NCI-H1105 treated with DMSO at 0.1 percent for 48 hours (cell line): ENCODE measurements around the gene NKAIN4.

Experiments
- DNase-seq: peaks from one replicate; lab custom pipeline; 2025; lab: John Stamatoyannopoulos, UW

NKAIN4 gene

DNA sequence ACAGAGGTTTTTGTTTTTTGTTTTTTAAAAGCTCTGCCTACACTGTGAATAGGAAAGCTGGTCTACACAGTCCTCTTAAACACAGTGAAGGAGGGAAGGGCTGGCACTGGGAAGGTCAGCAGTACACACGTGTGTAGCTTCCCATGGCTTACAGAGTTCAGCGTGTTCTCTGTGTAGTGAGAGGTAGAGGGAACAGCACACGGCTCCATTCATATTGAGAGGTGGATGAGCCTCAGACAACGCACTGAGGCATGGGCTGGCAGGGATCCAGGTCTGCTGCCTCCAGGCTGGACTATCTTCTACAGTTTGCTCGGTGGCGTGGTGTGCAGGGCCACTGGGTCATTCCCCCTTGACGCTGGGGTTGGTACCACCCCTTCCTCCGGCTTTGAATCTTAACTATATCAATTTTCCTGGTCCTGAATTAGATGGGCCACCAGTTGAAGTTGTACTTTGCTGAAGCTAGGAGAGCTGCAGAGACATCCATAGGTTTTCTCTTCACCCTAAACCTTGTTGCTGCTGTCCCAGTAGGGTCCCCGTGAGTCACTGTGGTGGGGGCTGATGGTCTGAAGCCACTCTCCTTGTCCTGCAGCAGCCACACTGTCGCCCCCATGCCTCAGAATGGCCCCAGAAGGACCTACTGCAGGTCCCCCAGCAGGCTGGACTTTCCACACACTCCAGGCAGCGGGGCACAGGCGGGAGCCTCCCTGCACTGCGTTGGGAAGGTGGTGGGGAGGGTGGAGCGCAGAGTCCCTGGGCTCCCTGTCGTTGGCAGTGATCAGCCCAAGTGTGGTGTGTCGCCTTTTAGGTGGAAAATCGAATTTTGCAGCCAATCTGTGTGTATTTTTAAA, 20.3 kb upstream of the NKAIN4 start:
- no peak for DNase-seq

DNA sequence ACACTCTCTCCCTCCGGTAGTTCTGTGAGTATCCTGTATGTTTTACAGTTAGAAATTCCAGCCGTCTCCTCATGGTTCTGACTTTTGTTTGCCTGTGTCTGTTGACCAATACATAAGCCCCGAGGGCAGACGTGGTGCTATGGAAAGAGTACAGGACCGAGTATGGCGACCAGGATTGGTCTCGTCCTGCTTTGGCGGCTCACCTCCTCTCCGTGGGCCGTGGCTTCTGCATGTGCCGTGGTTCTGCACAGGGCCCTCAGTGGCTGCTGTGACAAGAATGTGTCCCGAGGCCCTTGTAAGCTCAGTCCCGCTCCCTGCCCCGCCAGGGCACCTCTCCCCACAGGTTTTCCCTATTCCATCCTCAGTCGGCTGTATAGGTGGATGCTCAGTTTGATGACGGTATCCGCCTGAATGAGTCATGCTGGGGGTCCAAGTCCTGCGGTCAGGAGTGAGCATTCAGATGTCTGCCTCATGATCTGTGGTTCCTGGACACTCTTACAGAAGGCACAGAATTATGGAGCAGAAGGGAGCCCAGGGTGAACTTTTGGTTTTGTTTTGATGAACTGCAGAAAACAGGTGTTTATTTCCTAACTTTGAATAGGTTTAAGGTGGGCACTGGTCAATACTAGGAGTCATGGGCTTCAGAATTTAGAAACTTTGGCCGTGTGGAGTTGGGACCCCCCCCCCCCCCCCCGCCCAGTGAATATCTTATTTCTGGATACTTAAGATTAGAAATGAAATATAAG, 19.5 kb upstream of the NKAIN4 start:
- DNase-seq = no peak

- DNase-seq = no peak
These were observed 18.9 kb upstream of the NKAIN4 start for GRCh38 chr20:63273059-63273579.

DNA sequence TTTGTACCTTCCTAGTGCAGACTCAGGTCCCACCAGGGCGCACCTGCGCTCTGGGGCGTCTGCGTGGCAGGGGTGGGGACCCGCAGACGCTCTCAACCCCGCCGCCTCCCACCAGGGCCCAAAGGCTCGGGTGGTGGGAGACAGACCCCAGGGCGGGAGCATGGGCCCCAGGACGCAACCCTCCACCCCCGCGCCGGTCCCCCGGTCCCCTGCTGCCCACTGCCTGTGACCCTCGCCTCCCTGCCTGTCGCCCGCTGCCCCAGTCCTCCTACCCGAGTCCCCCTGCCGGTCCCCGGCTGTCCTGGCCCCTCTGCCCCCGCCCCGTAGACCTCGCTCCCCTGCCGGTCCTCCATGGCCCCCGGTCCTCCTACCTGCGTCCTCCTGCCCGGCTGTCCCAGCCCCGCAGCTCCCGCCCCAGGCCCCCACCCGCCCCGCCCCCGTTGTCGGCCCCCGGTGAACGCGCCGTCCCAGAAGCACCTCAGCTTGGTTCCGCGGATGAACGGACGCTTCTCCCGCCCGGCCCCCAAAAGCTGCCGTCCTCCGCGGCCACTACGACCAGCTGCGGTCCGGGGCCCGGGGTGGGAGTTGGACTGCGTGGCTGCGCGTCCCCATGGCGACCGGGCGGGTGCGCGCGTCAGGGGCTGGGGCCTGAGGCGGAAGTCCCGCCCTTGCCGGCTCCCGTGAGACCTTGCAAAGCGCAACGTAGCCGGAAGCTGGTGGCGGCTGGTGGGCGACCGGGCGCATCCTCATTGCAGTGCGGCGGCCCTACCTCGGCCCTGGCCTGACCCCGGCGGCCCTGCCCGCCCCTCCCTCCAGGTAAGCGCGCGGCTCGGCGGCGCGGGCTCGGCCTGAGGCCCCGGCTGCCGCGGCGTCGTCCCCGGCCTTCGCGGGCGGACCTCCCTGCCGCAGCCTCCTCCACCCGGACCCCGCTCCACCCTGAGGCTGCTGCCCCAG, 18.1 kb upstream of the NKAIN4 start, which contains the start of gene ARFGAP1:
TSS of gene ARFGAP1 (plus strand) at position 709 of the 954 bp plus-strand sequence. CDS start 2,768 bp downstream, outside the sequence.
- peak; percentile 83 for DNase-seq

DNA sequence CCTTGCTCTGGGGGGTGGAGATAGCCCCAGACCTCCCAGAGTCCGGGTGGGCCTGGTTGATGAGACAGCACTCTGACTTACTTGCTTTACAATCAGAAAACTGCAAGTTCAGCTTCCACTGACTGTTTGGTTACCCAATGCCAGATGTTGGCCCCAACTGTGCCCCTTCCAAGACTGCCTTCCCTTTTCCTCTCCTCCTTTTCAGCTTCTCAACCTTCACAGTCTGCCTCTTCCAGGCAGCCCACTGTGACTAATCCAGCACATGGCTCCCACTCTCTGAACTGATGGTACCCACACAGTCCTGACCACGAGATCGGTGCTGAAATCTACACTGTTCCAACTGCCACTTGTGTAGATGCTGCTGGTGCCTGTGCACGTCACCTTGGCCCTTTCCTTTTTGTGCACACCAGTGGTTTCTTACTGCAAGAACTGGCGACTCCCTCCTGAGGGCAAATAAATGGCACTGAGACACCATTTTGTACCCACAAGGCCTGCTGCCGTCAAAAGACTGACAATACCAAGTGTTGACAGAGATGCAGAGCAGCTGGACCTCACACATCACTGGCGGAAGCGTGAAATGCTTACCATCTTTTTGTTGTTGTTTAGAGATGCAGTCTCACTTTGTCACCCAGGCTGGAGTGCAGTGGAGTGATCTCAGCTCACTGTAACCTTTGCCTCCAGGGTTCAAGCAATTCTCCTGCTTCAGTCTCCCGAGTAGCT, 16.5 kb upstream of the NKAIN4 start:
- no peak for DNase-seq

DNA sequence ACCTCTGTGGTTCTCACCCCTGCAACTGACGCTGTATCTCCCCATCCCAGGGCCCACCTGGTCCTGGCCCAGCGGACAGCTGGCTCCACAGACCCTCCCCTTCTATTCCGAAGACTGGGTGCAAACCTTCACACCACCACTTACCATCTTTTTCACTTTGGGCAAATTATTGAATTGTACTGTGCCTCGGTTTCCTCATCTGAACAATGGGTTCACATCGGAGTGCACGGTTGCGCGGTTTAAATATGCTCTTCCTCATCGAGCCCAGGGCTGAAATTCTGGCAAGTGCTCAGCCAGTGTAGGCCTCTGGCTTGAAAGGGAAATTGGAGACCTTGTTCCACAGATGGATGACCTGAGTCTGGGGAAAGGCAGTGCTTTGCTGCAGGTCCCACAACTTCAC, 15.5 kb upstream of the NKAIN4 start:
- DNase-seq = no peak

DNA sequence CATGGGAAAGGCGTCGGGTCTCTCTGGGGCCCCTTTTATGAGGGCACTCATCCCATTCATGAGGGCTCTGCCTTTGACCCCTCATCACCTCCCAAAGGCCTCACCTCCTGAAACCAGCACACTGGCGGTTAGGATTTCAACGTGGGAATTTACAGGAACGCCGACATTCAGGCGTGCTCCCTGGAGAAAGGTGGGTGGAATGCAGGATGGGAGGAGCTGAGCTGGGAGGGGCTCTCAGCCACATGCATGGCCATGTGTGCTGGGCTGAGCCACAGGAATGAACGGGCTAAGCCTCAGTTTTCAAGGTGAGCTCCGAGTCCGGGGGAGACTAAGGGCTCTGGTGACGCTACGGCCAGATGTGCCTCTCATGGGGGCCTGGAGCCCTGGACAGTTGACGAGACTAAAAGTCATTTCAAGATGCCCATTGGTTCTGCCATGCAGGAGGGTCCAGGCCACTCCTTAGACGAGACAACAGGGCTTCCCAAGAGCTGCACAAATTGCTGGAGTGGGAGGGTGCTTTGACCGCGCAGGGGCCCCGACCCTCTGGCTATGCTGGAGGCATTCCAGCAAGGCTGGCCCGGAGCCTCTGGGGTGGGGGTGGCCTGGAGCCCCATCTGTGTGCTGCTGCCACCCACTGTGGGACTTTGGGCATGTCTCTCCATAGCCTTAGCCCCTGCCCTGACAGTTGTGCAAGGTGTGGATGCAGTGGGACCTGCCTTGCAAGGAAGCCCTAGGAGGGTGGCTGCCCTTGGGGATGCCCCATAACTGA, 14.6 kb upstream of the NKAIN4 start:
- DNase-seq = no peak

DNA sequence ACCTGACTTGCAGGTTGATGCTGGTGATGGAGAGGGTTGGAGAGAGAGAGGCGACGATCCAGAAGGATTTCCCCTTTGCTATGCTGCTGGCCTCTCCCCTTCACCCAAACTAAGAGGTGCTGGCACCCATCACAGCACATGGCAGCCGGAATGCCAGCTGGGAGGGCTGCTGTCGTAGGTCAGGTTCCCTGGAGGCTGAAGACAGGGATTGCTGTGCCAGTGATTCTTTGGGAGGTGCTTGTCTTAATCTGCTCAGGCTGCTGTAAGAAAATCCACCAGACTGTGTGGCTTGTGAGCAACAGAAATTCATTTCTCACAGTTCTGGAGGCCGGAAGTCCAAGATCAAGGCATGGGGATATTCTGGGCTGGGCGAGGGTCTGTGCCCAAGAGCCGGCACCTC, 14.0 kb upstream of the NKAIN4 start:
- no peak for DNase-seq

- DNase-seq = no peak
These were observed 13.4 kb upstream of the NKAIN4 start for GRCh38 chr20:63267691-63268090.

- DNase-seq = no peak
These were observed 11.7 kb upstream of the NKAIN4 start for GRCh38 chr20:63265891-63266515.

DNA sequence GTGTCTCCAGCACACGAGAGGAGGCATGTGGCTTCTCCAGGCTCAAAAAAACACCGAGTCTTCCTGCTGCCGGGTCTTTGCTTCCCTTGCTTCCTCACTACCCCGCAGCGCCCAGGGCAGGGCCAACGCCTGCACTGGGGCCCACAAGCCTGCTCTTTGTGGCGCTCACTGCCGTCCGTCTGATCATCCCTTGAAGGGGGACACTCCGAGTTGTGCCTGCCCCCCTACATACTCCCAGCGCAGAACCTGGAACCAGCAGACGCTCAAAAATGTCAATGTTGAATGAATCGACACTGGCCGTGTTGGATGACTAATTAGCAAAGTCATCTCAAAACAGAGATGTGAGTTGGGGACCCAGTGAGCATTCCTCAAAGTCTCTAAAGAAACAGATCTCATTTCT, 10.3 kb upstream of the NKAIN4 start:
- no peak for DNase-seq

DNA sequence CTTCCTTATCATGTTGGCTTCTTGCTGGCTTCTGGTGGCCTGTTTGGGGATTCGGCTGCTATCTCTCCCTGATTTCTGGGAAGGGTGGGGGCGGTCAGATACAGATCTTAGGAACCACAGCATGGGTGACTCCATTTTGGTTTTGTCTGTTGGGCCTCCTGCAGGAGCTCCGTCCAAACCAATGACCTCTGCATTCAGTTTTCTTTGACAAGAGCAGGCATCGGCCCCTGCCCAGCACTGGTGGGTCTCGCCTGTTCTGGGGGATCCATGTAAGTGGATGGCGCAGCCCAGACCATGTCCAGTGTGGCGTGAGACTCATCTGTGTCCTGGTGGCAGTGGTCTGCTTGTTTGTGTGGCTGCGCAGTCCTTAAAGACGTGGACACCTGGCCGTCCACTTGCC, 9.7 kb upstream of the NKAIN4 start:
- DNase-seq = no peak

DNA sequence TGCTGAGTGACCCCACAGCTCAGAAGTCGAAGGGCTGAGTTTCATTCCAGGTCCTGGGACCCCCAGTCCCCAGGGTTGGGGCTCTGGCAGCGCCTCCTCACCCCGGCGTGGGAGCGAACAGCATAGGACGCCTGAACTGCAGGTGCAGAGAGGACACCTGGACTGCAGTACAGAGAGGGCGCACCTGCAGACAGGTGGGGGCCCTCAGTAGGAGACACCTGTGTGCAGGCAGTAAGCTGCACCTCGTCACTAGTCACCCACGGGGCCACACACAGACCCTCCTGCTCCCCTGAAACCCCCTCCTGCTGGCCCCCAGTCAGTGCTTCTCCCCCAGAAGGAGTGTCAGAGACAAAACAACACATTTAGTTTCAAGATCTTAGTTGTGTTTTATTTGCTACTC, 8.6 kb upstream of the NKAIN4 start:
- no peak for DNase-seq

- no peak for DNase-seq
These were observed 7.7 kb upstream of the NKAIN4 start for GRCh38 chr20:63261795-63262528.

DNA sequence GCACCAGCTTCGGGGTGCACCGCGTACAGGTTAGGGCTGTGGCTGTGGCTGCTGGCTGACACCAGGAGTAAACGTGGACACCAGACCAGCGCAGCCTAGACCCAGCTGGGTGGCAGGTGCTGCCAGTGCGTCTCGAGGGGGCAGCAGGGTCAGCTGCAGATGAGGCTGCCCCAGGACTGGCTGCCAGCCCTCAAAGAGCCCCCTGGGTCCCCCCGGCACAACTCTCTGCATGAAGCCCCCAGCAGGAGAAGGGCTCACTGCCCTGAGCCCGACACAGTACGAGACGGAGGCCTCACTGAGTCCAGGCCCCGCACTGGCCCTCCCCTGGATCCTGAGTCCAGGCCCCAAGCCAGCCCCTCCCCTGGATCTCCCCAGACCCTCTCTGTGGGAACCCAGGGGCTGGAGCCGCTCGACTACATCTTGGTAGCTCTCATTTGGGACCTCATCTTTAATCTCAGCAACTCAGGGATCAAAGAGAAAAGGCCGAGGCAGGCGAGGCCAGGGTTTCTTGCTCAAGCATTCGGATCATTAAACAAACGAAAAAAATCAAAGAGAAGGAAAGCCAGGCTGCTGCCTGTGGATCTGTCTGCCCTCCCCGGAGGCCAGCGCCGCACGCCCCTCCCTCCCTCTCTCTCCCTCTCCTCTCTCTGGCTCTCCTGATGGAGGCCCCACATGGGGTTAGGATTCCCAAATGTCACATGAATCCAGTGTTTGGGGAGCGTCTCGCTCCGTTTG, 7.0 kb upstream of the NKAIN4 start:
- DNase-seq = no peak

DNA sequence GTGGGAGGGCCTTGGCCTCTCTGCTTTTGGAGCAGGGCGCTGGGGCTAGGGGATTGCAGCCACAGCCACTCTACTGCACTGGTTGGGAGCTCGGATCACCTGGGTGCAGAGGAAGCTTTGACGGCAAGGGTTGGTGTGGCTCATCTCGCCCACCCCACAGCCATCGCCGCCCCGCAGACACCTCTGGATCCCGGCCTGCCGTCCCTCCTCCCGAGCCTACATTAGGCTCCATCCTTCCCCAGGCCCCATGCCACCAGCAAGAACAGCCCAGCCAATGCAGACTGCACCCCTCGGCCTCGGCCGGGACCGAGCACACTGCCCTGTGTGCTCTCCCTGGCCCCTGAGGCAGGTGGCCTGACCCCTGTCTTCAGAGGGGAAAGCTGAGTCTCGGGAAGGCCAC, 6.3 kb upstream of the NKAIN4 start:
- no peak for DNase-seq

DNA sequence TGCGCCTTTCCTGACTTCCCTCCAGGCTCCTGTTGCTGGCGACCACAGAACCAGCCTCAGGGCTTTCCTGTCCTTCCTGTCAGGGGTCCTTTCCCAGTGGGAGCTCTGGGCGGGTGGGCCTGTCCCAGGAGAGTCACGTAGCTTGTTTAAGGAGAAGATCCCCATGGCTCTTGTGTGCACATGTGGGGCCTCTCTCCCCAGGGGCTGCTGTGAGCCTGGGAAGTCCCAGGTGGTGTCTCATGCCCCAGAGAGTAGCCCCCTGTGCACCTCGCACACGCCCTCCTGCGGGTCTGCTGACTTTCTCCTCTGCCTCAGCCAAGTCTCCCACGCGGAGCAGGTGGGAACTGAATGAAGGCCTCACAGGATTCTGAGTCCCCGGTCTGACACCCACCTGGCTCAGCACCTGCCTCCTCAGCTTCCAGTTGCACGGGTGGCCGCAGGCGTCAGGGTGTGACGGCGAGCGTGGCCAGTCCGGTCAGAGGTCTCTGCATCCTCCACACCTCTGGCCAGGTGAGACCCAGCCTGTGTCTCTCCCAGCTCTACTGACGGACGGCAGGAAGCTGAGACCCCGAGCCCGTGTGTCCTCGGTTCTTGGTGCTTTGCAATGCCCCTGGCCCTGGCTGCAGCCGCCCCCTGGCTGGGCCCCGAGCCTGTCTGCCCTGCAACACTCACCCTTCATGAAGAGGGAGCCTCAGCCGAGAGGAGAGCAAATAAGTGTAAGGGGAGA, 5.6 kb upstream of the NKAIN4 start:
- no peak for DNase-seq

GRCh38 chr20:63258781-63259180, 4.5 kb upstream of the NKAIN4 start:
- no peak for DNase-seq
